GM23338 (cell line): Measurements from ENCODE around the gene PRR14L. TPM values are rescaled to one million over a fixed set of nuclear protein-coding genes. Genes with fewer than 3 reads are reported as not detected.

Source experiments
- ATAC-seq: fragments of 200-7000 bp; cut with Tn5 transposase; 3 replicates; pipeline ENCODE4 v1.9.1; 2020
- DNase-seq: peaks from one replicate; pipeline ENCODE4 v3.0.0-alpha.2; 2015; ENCODE audit warnings: low spot score
- H2AFZ ChIP-seq: fragments of 200-600 bp; sonication (generic); 2 replicates; pipeline ENCODE4 v1.8.0; 2016; ENCODE audit warnings: antibody characterized with exemption, mild to moderate bottlenecking, moderate library complexity
- H3F3A ChIP-seq: fragments of 200-600 bp; sonication (generic); replicated peaks from 2 replicates; pipeline ENCODE4 v1.8.0; 2017; ENCODE audit warnings: antibody characterized with exemption, mixed run types, low read depth
- H3K27ac ChIP-seq: fragments of 200-600 bp; sonication (generic); 2 replicates; pipeline ENCODE4 v1.6.1; 2016; ENCODE audit warnings: low read depth
- H3K27me3 ChIP-seq: fragments of 200-600 bp; sonication (generic); 2 replicates; pipeline ENCODE4 v1.8.0; 2016; ENCODE audit warnings: mild to moderate bottlenecking, mixed run types, moderate library complexity; ENCODE audit not compliant: insufficient read depth
- H3K36me3 ChIP-seq: fragments of 200-600 bp; sonication (generic); 2 replicates; pipeline ENCODE4 v1.8.0; 2016; ENCODE audit warnings: mild to moderate bottlenecking; ENCODE audit not compliant: insufficient read depth
- H3K4me1 ChIP-seq: fragments of 200-600 bp; sonication (generic); 2 replicates; pipeline ENCODE4 v1.8.0; 2016; ENCODE audit warnings: mild to moderate bottlenecking, moderate library complexity; ENCODE audit not compliant: insufficient read depth
- H3K4me2 ChIP-seq: fragments of 200-600 bp; sonication (generic); 2 replicates; pipeline ENCODE4 v1.7.1; 2017; ENCODE audit warnings: mixed run types
- H3K4me3 ChIP-seq: fragments of 200-600 bp; sonication (generic); 2 replicates; pipeline ENCODE4 v1.6.1; 2016; ENCODE audit warnings: mixed run types
- H3K79me2 ChIP-seq: fragments of 200-600 bp; sonication (generic); replicated peaks from 2 replicates; pipeline ENCODE4 v1.8.0; 2017; ENCODE audit warnings: mild to moderate bottlenecking; ENCODE audit not compliant: insufficient read depth
- H3K9me2 ChIP-seq: fragments of 200-600 bp; sonication (generic); 2 replicates; pipeline ENCODE4 v1.8.0; 2017; ENCODE audit not compliant: insufficient read depth
- H4K20me1 ChIP-seq: fragments of 200-600 bp; sonication (generic); replicated peaks from 2 replicates; pipeline ENCODE4 v1.8.0; 2017; ENCODE audit warnings: mild to moderate bottlenecking; ENCODE audit not compliant: insufficient read depth
- H3K27ac Mint-ChIP-seq: 2 replicates; pipeline ENCODE4 v1.8.0; 2020; ENCODE audit warnings: inconsistent platforms, mild to moderate bottlenecking, moderate library complexity, mixed read lengths
- H3K27me3 Mint-ChIP-seq: 3 replicates; pipeline ENCODE4 v1.8.0; 2022; ENCODE audit warnings: low read depth, mild to moderate bottlenecking, moderate library complexity, mixed read lengths, inconsistent platforms; ENCODE audit not compliant: insufficient read depth, poor library complexity
- H3K36me3 Mint-ChIP-seq: 3 replicates; pipeline ENCODE4 v1.8.0; 2021; ENCODE audit warnings: low read depth, mild to moderate bottlenecking, inconsistent platforms, moderate library complexity, mixed read lengths
- H3K4me1 Mint-ChIP-seq: 3 replicates; pipeline ENCODE4 v1.8.0; 2020; ENCODE audit warnings: mild to moderate bottlenecking, inconsistent platforms, mixed read lengths
- H3K4me3 Mint-ChIP-seq: 3 replicates; pipeline ENCODE4 v1.8.0; 2021; ENCODE audit warnings: moderate library complexity, mild to moderate bottlenecking, inconsistent platforms, mixed read lengths
- H3K9me3 Mint-ChIP-seq: 3 replicates; pipeline ENCODE4 v1.8.0; 2020; ENCODE audit warnings: moderate library complexity, mild to moderate bottlenecking, inconsistent platforms, mixed read lengths
- CREB1 ChIP-seq: fragments of 250-450 bp; sonication (Bioruptor Pico); IDR thresholded peaks from 2 replicates; pipeline ENCODE4 v1.5.0; 2020; ENCODE audit warnings: low read depth, mild to moderate bottlenecking, moderate library complexity
- EZH2 ChIP-seq: fragments of 200-600 bp; sonication (generic); IDR thresholded peaks from one replicate; pipeline ENCODE4 v1.8.0; 2017; ENCODE audit warnings: antibody characterized with exemption, mild to moderate bottlenecking, low read depth; ENCODE audit not compliant: unreplicated experiment
- EZH2phosphoT487 ChIP-seq: fragments of 200-600 bp; sonication (generic); IDR thresholded peaks from one replicate; pipeline ENCODE4 v1.8.1; 2018; ENCODE audit warnings: antibody characterized with exemption; ENCODE audit not compliant: unreplicated experiment
- JUNB ChIP-seq: IDR thresholded peaks from one replicate; pipeline ENCODE4 v1.6.1; 2016; ENCODE audit warnings: antibody characterized with exemption; ENCODE audit not compliant: unreplicated experiment
- NANOG ChIP-seq: IDR thresholded peaks from 2 replicates; pipeline ENCODE4 v1.6.1; 2016; ENCODE audit warnings: antibody characterized with exemption, borderline replicate concordance
- POLR2AphosphoS5 ChIP-seq: IDR thresholded peaks from 2 replicates; pipeline ENCODE4 v1.6.1; 2016; ENCODE audit warnings: antibody characterized with exemption, low read depth
- REST ChIP-seq: IDR thresholded peaks from one replicate; pipeline ENCODE4 v1.6.1; 2018; ENCODE audit warnings: antibody characterized with exemption; ENCODE audit not compliant: unreplicated experiment
- STAT1 ChIP-seq: IDR thresholded peaks from one replicate; pipeline ENCODE4 v1.6.1; 2016; ENCODE audit warnings: antibody characterized with exemption; ENCODE audit not compliant: unreplicated experiment
- ZNF114 ChIP-seq: fragments of 250-450 bp; sonication (Bioruptor Pico); IDR thresholded peaks from 2 replicates; pipeline ENCODE4 v1.5.0; 2020; ENCODE audit warnings: mild to moderate bottlenecking, moderate library complexity
- ZNF331 ChIP-seq: fragments of 250-450 bp; sonication (Bioruptor Pico); IDR thresholded peaks from 2 replicates; pipeline ENCODE4 v1.5.0; 2020; ENCODE audit warnings: low read depth, mild to moderate bottlenecking, moderate library complexity
- polyA plus RNA-seq: library from polyadenylated mRNA; unstranded; fragments of >200 nt; fragmentation: Nextera tagmentation; extraction: Ambion mirVana; gene quantifications from 2 replicates; pipeline ENCODE4 v1.2.1, GENCODE V29; 2016
- total RNA-seq: library from RNA; depleted of rRNA; stranded (reverse); fragments of >200 nt; shearing (Covaris generic); gene quantifications from 2 replicates; pipeline ENCODE4 v1.2.3, GENCODE V29; 2014
- TF ChIP-seq, protein P1 (sequence below), 2 experiments: fragments of 200-600 bp in 1 of 2; sonication (generic) in 1 of 2; conservative IDR thresholded peaks; 2 replicates each; pipeline versions ENCODE4 v1.5.1 to v1.6.1; 2016 to 2017; ENCODE audit warnings: antibody characterized with exemption in 2 of 2, low read depth in 2 of 2, mild to moderate bottlenecking in 2 of 2, moderate library complexity in 1 of 2
- TF ChIP-seq, protein P2 (sequence below): fragments of 250-450 bp; sonication (Bioruptor Pico); IDR thresholded peaks from 2 replicates; pipeline ENCODE4 v1.5.0; 2020; ENCODE audit warnings: mild to moderate bottlenecking, moderate library complexity
- TF ChIP-seq, protein P3 (sequence below): IDR thresholded peaks from 2 replicates; pipeline ENCODE4 v1.6.1; 2016; ENCODE audit warnings: antibody characterized with exemption

PRR14L gene
- total and polyA plus RNA-seq, 2 experiments from 2014 or later = 46.3 to 54.0 TPM

GRCh38 chr22:31742115-31742514 lies 7.8 kb downstream of the PRR14L start:
- H3K36me3 ChIP-seq = peaks cover 10% of the 10 kb centered on the region
- TF ChIP-seq, protein P1, sequence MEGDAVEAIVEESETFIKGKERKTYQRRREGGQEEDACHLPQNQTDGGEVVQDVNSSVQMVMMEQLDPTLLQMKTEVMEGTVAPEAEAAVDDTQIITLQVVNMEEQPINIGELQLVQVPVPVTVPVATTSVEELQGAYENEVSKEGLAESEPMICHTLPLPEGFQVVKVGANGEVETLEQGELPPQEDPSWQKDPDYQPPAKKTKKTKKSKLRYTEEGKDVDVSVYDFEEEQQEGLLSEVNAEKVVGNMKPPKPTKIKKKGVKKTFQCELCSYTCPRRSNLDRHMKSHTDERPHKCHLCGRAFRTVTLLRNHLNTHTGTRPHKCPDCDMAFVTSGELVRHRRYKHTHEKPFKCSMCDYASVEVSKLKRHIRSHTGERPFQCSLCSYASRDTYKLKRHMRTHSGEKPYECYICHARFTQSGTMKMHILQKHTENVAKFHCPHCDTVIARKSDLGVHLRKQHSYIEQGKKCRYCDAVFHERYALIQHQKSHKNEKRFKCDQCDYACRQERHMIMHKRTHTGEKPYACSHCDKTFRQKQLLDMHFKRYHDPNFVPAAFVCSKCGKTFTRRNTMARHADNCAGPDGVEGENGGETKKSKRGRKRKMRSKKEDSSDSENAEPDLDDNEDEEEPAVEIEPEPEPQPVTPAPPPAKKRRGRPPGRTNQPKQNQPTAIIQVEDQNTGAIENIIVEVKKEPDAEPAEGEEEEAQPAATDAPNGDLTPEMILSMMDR (conservative IDR thresholded peaks at IDR 0.05; ENCODE audit: low read depth in 2 of 2) = no peak
- TF ChIP-seq ZNF114 (no peak), POLR2AphosphoS5 (no peak), EZH2 (no peak), EZH2phosphoT487 (no peak), NANOG (no peak), ZNF331 (CRISPR knock-in tag) (no peak), STAT1 (no peak), CREB1 (CRISPR knock-in tag) (no peak), REST (no peak), JUNB (no peak)
- TF ChIP-seq, protein P2, sequence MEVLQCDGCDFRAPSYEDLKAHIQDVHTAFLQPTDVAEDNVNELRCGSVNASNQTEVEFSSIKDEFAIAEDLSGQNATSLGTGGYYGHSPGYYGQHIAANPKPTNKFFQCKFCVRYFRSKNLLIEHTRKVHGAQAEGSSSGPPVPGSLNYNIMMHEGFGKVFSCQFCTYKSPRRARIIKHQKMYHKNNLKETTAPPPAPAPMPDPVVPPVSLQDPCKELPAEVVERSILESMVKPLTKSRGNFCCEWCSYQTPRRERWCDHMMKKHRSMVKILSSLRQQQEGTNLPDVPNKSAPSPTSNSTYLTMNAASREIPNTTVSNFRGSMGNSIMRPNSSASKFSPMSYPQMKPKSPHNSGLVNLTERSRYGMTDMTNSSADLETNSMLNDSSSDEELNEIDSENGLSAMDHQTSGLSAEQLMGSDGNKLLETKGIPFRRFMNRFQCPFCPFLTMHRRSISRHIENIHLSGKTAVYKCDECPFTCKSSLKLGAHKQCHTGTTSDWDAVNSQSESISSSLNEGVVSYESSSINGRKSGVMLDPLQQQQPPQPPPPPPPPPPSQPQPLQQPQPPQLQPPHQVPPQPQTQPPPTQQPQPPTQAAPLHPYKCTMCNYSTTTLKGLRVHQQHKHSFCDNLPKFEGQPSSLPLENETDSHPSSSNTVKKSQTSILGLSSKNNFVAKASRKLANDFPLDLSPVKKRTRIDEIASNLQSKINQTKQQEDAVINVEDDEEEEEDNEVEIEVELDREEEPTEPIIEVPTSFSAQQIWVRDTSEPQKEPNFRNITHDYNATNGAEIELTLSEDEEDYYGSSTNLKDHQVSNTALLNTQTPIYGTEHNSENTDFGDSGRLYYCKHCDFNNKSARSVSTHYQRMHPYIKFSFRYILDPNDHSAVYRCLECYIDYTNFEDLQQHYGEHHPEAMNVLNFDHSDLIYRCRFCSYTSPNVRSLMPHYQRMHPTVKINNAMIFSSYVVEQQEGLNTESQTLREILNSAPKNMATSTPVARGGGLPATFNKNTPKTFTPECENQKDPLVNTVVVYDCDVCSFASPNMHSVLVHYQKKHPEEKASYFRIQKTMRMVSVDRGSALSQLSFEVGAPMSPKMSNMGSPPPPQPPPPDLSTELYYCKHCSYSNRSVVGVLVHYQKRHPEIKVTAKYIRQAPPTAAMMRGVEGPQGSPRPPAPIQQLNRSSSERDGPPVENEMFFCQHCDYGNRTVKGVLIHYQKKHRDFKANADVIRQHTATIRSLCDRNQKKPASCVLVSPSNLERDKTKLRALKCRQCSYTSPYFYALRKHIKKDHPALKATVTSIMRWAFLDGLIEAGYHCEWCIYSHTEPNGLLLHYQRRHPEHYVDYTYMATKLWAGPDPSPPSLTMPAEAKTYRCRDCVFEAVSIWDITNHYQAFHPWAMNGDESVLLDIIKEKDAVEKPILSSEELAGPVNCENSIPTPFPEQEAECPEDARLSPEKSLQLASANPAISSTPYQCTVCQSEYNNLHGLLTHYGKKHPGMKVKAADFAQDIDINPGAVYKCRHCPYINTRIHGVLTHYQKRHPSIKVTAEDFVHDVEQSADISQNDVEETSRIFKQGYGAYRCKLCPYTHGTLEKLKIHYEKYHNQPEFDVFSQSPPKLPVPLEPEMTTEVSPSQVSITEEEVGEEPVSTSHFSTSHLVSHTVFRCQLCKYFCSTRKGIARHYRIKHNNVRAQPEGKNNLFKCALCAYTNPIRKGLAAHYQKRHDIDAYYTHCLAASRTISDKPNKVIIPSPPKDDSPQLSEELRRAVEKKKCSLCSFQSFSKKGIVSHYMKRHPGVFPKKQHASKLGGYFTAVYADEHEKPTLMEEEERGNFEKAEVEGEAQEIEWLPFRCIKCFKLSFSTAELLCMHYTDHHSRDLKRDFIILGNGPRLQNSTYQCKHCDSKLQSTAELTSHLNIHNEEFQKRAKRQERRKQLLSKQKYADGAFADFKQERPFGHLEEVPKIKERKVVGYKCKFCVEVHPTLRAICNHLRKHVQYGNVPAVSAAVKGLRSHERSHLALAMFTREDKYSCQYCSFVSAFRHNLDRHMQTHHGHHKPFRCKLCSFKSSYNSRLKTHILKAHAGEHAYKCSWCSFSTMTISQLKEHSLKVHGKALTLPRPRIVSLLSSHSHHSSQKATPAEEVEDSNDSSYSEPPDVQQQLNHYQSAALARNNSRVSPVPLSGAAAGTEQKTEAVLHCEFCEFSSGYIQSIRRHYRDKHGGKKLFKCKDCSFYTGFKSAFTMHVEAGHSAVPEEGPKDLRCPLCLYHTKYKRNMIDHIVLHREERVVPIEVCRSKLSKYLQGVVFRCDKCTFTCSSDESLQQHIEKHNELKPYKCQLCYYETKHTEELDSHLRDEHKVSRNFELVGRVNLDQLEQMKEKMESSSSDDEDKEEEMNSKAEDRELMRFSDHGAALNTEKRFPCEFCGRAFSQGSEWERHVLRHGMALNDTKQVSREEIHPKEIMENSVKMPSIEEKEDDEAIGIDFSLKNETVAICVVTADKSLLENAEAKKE = no peak
- TF ChIP-seq, protein P3, sequence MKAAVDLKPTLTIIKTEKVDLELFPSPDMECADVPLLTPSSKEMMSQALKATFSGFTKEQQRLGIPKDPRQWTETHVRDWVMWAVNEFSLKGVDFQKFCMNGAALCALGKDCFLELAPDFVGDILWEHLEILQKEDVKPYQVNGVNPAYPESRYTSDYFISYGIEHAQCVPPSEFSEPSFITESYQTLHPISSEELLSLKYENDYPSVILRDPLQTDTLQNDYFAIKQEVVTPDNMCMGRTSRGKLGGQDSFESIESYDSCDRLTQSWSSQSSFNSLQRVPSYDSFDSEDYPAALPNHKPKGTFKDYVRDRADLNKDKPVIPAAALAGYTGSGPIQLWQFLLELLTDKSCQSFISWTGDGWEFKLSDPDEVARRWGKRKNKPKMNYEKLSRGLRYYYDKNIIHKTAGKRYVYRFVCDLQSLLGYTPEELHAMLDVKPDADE = no peak
- H3F3A ChIP-seq = 0 out of 2 replicates have a peak, but pooled peaks cover 3% of the 10 kb centered on the region
- no peaks in the 10 kb centered on the region for H3K9me2 ChIP-seq
- no peak for DNase-seq
- Mint-ChIP-seq H3K9me3 (no peaks in the 10 kb centered on the region), H3K4me1 (0 out of 3 replicates have a peak, but pooled peaks cover 2% of the 10 kb centered on the region), H3K36me3 (peaks cover 46% of the 10 kb centered on the region; the same call in 2 of the 3 replicates), H3K4me3 (no peak overlapping the region), H3K27ac (no peak overlapping the region), H3K27me3 (peaks cover 3% of the 10 kb centered on the region)
- ATAC-seq = no peak
- peaks cover 100% of the 10 kb centered on the region for H3K79me2 ChIP-seq
- H2AFZ ChIP-seq = no peak overlapping the region
- H3K4me3 ChIP-seq = no peak overlapping the region
- H3K27ac ChIP-seq = no peak overlapping the region
- H3K27me3 ChIP-seq = no peaks in the 10 kb centered on the region
- H3K4me2 ChIP-seq = no peak overlapping the region
- H3K4me1 ChIP-seq = peaks cover under 1% of the 10 kb centered on the region; the same call in 1 of the 2 replicates
- H4K20me1 ChIP-seq = peaks cover 59% of the 10 kb centered on the region
